A673 (cell line): ENCODE measurements around the gene SRPK3. TPM values are rescaled to one million over a fixed set of nuclear protein-coding genes. Genes with fewer than 3 reads are reported as not detected.

Experiments used
- BruUV-seq: library from RNA; stranded (reverse); fragments of 400-500 nt; replicated peaks from 2 replicates; lab custom pipeline; 2021; lab: Mats Ljungman, UMichigan
- CTCF ChIA-PET: fragments of 300-600 bp; sonication (Branson Sonifier 250); formaldehyde crosslinking; loops from one replicate; lab custom pipeline; 2022; ENCODE audit warnings: antibody characterized with exemption; lab: Charles Lee
- POLR2A ChIA-PET: fragments of 300-600 bp; sonication (Branson Sonifier 250); formaldehyde crosslinking; loops from one replicate; lab custom pipeline; 2022; ENCODE audit warnings: antibody characterized with exemption; ENCODE audit not compliant: low non-redundant PET; lab: Charles Lee
- DNase-seq: peaks from one replicate; pipeline ENCODE4 v3.0.0-alpha.2; 2015; ENCODE audit warnings: low spot score
- H3K27ac ChIP-seq: fragments of 200-600 bp; sonication (generic); 2 replicates; pipeline ENCODE4 v1.5.1; 2016; ENCODE audit warnings: mixed run types, low read depth, mild to moderate bottlenecking, mixed read lengths, antibody characterized with exemption, low read length; ENCODE audit not compliant: poor library complexity, severe bottlenecking
- H3K27me3 ChIP-seq: fragments of 200-600 bp; sonication (generic); replicated peaks from 2 replicates; pipeline ENCODE4 v1.6.1; 2017; ENCODE audit warnings: mixed run types, low read depth, mild to moderate bottlenecking, mixed read lengths, antibody characterized with exemption, low read length; ENCODE audit not compliant: insufficient read depth, poor library complexity
- H3K36me3 ChIP-seq: fragments of 200-600 bp; sonication (generic); 2 replicates; pipeline ENCODE4 v1.6.1; 2016; ENCODE audit warnings: mixed run types, mild to moderate bottlenecking, mixed read lengths, antibody characterized with exemption, low read length; ENCODE audit not compliant: insufficient read depth, poor library complexity, severe bottlenecking
- H3K4me1 ChIP-seq: fragments of 200-600 bp; sonication (generic); 2 replicates; pipeline ENCODE4 v1.6.1; 2017; ENCODE audit warnings: mixed run types, mild to moderate bottlenecking, mixed read lengths, antibody characterized with exemption, low read length; ENCODE audit not compliant: insufficient read depth, poor library complexity, severe bottlenecking
- H3K4me3 ChIP-seq: fragments of 200-600 bp; sonication (generic); 2 replicates; pipeline ENCODE4 v1.5.1; 2016; ENCODE audit warnings: low read depth, mixed run types, mild to moderate bottlenecking, mixed read lengths, low read length; ENCODE audit not compliant: poor library complexity, severe bottlenecking
- H3K9me3 ChIP-seq: fragments of 200-600 bp; sonication (generic); 2 replicates; pipeline ENCODE4 v1.6.1; 2016; ENCODE audit warnings: mixed run types, low read depth, mild to moderate bottlenecking, mixed read lengths, antibody characterized with exemption, low read length; ENCODE audit not compliant: poor library complexity, severe bottlenecking
- EZH2 ChIP-seq: fragments of 200-600 bp; sonication (generic); IDR thresholded peaks from 2 replicates; pipeline ENCODE4 v1.6.1; 2017; ENCODE audit warnings: borderline replicate concordance, low read depth, mild to moderate bottlenecking, mixed read lengths, antibody characterized with exemption, low read length; ENCODE audit not compliant: poor library complexity, severe bottlenecking
- intact Hi-C: fragments of 100-400 bp; cut with micrococcal nuclease; formaldehyde crosslinking; loops from one replicate; pipeline ENCODE4 v1.10.0; 2022; ENCODE audit not compliant: unreplicated experiment
- total RNA-seq: library from RNA; stranded (reverse); gene quantifications from 2 replicates; pipeline ENCODE4 v1.2.3, GENCODE V29; 2021
- TF ChIP-seq, protein P1 (sequence below): fragments of 300-800, 200-600 bp; sonication (generic); conservative IDR thresholded peaks from 2 replicates; pipeline ENCODE4 v1.5.1; 2017; ENCODE audit warnings: low read depth, mild to moderate bottlenecking, antibody characterized with exemption, low read length, moderate library complexity, mixed read lengths

SRPK3 gene
- total RNA-seq, 1 experiment from 2014 or later: not detected

DNA sequence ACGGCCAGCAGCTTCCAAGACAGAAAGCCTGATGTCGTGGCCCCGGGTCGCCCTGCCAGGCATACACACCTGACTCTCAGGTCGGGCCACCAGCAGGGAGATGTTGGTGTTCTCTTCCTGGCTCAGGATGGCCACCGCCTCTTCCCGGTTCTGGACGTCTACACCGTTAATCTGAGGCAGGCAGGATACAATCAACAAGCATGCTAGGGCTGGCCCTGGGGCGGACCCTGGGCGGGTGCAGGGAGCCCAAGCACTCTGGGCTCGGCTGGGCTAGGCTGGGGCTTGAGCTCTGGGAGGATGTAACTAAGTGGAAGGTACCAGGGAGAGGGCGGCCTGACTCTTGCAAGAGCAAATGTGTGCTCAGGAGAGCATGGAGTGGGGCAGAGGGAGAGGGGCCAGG lies 24.6 kb downstream of the SRPK3 start:
- ChIA-PET POLR2A (no interaction called here), CTCF (no interaction called here)
- Histone ChIP-seq H3K27ac (no peak overlapping the region), H3K27me3 (no peaks in the 10 kb centered on the region), H3K4me3 (no peak overlapping the region), H3K9me3 (no peaks in the 10 kb centered on the region), H3K36me3 (no peaks in the 10 kb centered on the region), H3K4me1 (no peaks in the 10 kb centered on the region)
- intact Hi-C loops: no loop called here
- BruUV-seq: no TSS peak
- DNase-seq: no peak
- TF ChIP-seq EZH2: no peak
- TF ChIP-seq, protein P1, sequence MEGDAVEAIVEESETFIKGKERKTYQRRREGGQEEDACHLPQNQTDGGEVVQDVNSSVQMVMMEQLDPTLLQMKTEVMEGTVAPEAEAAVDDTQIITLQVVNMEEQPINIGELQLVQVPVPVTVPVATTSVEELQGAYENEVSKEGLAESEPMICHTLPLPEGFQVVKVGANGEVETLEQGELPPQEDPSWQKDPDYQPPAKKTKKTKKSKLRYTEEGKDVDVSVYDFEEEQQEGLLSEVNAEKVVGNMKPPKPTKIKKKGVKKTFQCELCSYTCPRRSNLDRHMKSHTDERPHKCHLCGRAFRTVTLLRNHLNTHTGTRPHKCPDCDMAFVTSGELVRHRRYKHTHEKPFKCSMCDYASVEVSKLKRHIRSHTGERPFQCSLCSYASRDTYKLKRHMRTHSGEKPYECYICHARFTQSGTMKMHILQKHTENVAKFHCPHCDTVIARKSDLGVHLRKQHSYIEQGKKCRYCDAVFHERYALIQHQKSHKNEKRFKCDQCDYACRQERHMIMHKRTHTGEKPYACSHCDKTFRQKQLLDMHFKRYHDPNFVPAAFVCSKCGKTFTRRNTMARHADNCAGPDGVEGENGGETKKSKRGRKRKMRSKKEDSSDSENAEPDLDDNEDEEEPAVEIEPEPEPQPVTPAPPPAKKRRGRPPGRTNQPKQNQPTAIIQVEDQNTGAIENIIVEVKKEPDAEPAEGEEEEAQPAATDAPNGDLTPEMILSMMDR: no peak

DNA sequence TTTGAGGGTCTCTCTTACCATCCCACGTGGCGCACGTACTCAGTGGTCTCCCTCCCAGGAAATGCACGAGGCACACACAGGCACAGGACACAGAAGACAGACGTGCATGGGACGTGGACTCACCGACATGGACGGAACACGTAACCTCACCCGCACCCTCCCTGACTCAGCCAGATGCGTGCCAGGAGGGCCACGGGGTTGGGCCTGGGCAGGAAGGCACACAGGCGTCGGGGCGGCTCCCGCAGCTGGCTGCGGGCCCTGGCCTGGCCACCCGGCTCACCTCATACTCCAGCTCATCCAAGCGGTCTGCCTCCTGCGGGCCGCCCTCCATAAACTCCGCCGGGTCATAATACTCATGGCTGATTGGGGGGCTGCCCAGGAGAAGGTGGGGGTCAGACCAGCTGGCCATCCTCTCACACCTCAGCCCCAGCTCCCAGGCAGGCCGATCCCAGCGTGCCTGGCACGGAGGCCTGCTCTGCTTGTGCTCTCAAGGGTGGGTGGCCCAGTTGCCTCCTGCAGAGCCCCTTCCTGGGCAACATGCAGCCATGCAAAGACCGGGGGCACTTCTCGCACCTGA lies 26.2 kb downstream of the SRPK3 start:
- H3K27me3 ChIP-seq: no peaks in the 10 kb centered on the region
- no peak for DNase-seq
- ChIA-PET CTCF (no interaction called here), POLR2A (no interaction called here)
- intact Hi-C loops: no loop called here
- no peak overlapping the region for H3K27ac ChIP-seq
- no peaks in the 10 kb centered on the region for H3K9me3 ChIP-seq
- TF ChIP-seq, protein P1: no peak
- TF ChIP-seq EZH2: no peak
- BruUV-seq: no TSS peak
- H3K4me3 ChIP-seq: no peak overlapping the region
- H3K36me3 ChIP-seq: no peaks in the 10 kb centered on the region
- no peaks in the 10 kb centered on the region for H3K4me1 ChIP-seq

DNA sequence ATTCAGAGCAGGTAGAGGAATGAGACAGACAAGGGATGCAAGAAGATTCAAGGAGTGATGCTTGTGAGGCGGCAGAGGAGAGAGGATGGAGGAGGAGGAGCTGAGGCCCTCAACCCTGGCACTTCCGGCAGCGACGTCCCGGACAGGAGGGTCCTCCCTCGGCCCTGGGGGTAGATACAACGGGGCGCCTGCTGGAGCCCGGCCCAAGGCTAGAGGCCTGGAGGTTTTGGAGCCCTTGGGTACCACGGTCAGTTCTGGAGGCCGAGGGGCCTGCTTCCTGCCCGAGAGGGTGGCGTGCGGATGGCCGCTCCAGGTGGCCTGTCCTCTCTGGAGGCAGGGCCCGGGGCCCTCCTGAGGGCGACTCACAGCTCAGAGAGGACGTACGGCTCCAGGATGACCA lies 27.1 kb downstream of the SRPK3 start:
- Histone ChIP-seq H3K4me1 (no peaks in the 10 kb centered on the region), H3K4me3 (no peak overlapping the region), H3K36me3 (no peaks in the 10 kb centered on the region), H3K27ac (no peak overlapping the region), H3K9me3 (no peaks in the 10 kb centered on the region), H3K27me3 (no peaks in the 10 kb centered on the region)
- intact Hi-C loops: no loop called here
- ChIA-PET CTCF (no interaction called here), POLR2A (no interaction called here)
- BruUV-seq: no TSS peak
- TF ChIP-seq, protein P1: no peak
- no peak for TF ChIP-seq EZH2
- DNase-seq: no peak
